Colonic mucosa (tissue), 4 donors: ENCODE measurements around the gene AP4S1. TPM values are rescaled to one million over a fixed set of nuclear protein-coding genes. Genes with fewer than 3 reads are reported as not detected.

Experiments
- DNase-seq: peaks from one replicate; pipeline ENCODE4 v3.0.0-alpha.2; 2020
- H3K27ac ChIP-seq: fragments of 200-600 bp; one replicate; pipeline ENCODE4 v1.8.0; 2021
- H3K27me3 ChIP-seq: fragments of 200-600 bp; one replicate; pipeline ENCODE4 v1.8.0; 2021
- H3K36me3 ChIP-seq: fragments of 200-600 bp; one replicate; pipeline ENCODE4 v1.8.0; 2021
- H3K4me1 ChIP-seq: fragments of 200-600 bp; one replicate; pipeline ENCODE4 v1.8.0; 2021; ENCODE audit warnings: mild to moderate bottlenecking
- H3K4me3 ChIP-seq: fragments of 200-600 bp; one replicate; pipeline ENCODE4 v1.8.0; 2021
- H3K9ac ChIP-seq, 2 donors: one replicate each; pipeline ENCODE4 v1.7.0; 2013; ENCODE audit warnings: control low read depth in 2 of 2, low read depth in 2 of 2, low read length in 2 of 2
- H3K9me3 ChIP-seq: fragments of 200-600 bp; one replicate; pipeline ENCODE4 v1.8.0; 2021
- intact Hi-C: fragments of 100-400 bp; cut with DNase I; formaldehyde crosslinking; loops from one replicate; pipeline ENCODE4 v1.14.1; 2022
- total RNA-seq, 2 donors: library from RNA; stranded (reverse); fragmentation: NEBNext Ultra II Directional in 1 of 2; extraction: Animal tissue kit (Norgen Biotek cat#: 25700) in 1 of 2; gene quantifications; one replicate each; pipeline ENCODE4 v1.2.1, GENCODE V29; 2021
- TF ChIP-seq, protein P1 (sequence below): fragments of 200-600 bp; IDR thresholded peaks from one replicate; pipeline ENCODE4 v1.8.0; 2022; ENCODE audit warnings: antibody characterized with exemption, mild to moderate bottlenecking
- donor health status: healthy.
- donor health status: DM: no; HTN: no; CAD: no.
- donor health status: DM: no; HTN: no; CAD: no.

Gene AP4S1
- total RNA-seq, 2 donors from 2014 or later = 3.3 to 4.9 TPM

DNA sequence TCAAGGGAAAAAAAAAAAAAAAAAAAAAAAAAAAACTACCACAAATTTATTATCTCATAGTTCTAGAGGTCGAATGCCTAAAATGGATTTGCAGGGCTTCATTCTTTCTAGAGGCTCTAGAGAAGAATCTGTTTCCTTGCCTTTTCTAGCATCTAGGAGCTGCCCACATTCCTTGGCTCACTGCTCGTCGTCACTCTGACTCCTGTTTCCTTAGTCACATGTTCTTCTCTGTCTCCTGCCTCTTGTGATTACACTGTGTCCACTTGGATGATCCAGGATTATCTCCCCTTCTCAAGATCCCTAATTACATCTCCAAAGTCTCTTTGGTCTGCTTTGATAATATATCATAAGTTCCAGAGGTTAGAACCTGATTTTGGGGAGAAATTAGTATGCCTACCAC, 93.4 kb downstream of the AP4S1 start:
- Histone ChIP-seq H3K4me3 (no peak overlapping the region), H3K4me1 (no peaks in the 10 kb centered on the region), H3K9me3 (no peaks in the 10 kb centered on the region), H3K27ac (no peak overlapping the region), H3K27me3 (no peaks in the 10 kb centered on the region), H3K36me3 (peaks cover 40% of the 10 kb centered on the region), H3K9ac (no peak overlapping the region)
- TF ChIP-seq, protein P1, sequence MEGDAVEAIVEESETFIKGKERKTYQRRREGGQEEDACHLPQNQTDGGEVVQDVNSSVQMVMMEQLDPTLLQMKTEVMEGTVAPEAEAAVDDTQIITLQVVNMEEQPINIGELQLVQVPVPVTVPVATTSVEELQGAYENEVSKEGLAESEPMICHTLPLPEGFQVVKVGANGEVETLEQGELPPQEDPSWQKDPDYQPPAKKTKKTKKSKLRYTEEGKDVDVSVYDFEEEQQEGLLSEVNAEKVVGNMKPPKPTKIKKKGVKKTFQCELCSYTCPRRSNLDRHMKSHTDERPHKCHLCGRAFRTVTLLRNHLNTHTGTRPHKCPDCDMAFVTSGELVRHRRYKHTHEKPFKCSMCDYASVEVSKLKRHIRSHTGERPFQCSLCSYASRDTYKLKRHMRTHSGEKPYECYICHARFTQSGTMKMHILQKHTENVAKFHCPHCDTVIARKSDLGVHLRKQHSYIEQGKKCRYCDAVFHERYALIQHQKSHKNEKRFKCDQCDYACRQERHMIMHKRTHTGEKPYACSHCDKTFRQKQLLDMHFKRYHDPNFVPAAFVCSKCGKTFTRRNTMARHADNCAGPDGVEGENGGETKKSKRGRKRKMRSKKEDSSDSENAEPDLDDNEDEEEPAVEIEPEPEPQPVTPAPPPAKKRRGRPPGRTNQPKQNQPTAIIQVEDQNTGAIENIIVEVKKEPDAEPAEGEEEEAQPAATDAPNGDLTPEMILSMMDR = no peak
- intact Hi-C loops = no loop called here
- no peak for DNase-seq

DNA sequence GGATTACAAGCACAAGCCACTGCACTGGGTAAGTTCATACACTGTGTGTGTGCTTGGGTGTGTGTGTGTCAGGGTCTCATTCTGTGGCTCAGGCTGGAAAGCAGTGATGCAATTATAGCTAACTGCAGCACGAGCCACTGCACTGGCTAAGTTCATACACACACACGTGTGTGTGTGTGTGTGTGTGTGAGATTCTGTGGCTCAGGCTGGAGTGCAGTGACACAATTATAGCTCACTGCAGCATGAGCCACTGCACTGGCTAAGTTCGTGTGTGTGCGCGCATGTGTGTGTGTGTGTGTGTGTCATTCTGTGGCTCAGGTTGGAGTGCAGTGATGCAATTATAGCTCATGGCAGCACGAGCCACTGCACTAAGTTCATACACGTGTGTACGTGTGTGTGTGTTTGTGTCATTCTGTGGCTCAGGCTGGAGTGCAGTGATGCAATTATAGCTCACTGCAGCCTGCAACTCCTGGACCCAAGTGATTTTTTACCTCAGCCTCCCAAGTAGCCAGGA, 96.7 kb downstream of the AP4S1 start:
- no peaks in the 10 kb centered on the region for H3K27me3 ChIP-seq
- intact Hi-C loops = loop anchor here (10.0 kb wide), 1 partner anchor 233 kb away; no protein-coding TSS in a partner anchor
- no peak for DNase-seq
- no peak overlapping the region for H3K9ac ChIP-seq
- no peaks in the 10 kb centered on the region for H3K4me1 ChIP-seq
- peaks cover 34% of the 10 kb centered on the region for H3K36me3 ChIP-seq
- no peak overlapping the region for H3K27ac ChIP-seq
- TF ChIP-seq, protein P1 = no peak
- no peaks in the 10 kb centered on the region for H3K9me3 ChIP-seq
- H3K4me3 ChIP-seq = no peak overlapping the region

DNA sequence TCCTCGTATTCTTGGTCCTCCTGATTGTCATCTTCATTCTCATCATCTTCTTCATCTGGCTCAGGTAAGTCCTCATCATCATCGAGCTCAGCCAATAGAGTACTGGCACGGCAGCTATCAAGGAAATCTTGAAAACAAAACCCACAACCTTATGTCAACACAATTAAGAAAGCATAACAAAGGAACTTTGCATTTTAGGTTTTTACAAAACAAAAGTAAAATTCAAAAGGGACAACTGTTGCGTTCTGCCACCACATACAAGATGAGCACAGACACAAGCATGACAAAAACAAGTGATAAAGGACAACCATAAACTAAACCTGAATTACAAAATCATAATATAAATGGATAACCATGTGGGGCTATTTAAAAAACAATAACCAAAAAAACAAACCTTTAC, 97.5 kb downstream of the AP4S1 start:
- no peak overlapping the region for H3K4me3 ChIP-seq
- TF ChIP-seq, protein P1 = no peak
- no peaks in the 10 kb centered on the region for H3K4me1 ChIP-seq
- no peak overlapping the region for H3K9ac ChIP-seq
- intact Hi-C loops = loop anchor here (10.0 kb wide), 1 partner anchor 232 kb away; no protein-coding TSS in a partner anchor
- no peak overlapping the region for H3K27ac ChIP-seq
- DNase-seq = no peak
- H3K27me3 ChIP-seq = no peaks in the 10 kb centered on the region
- H3K9me3 ChIP-seq = no peaks in the 10 kb centered on the region
- peaks cover 32% of the 10 kb centered on the region for H3K36me3 ChIP-seq

DNA sequence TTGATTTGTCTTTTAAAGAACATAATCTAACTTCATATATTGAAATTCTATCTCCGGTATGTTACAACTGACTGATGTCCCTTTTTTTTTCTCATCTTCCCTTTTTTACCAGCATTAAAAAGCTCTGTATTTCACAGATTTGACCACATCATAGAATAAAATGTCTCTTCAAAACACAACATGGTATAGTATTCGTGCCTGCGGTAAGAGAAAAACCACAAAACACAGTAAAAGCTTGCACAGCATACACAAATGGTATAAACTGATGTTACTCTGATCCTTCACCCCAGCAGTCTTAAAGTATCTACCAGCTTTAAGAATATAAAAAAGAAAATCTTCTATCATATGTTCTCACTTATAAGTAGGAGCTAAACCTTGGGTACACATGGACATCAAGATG, 98.7 kb downstream of the AP4S1 start:
- TF ChIP-seq, protein P1 = no peak
- intact Hi-C loops = loop anchor here (10.0 kb wide), 1 partner anchor 231 kb away; no protein-coding TSS in a partner anchor
- H3K36me3 ChIP-seq = peaks cover 20% of the 10 kb centered on the region
- H3K9ac ChIP-seq = no peak overlapping the region
- no peaks in the 10 kb centered on the region for H3K4me1 ChIP-seq
- no peak overlapping the region for H3K4me3 ChIP-seq
- DNase-seq = no peak
- H3K27ac ChIP-seq = no peak overlapping the region
- no peaks in the 10 kb centered on the region for H3K9me3 ChIP-seq
- H3K27me3 ChIP-seq = no peaks in the 10 kb centered on the region

- DNase-seq = no peak
- no peaks in the 10 kb centered on the region for H3K9me3 ChIP-seq
- H3K27ac ChIP-seq = no peak overlapping the region
- TF ChIP-seq, protein P1 = no peak
- peaks cover 17% of the 10 kb centered on the region for H3K36me3 ChIP-seq
- intact Hi-C loops = loop anchor here (10.0 kb wide), 1 partner anchor 230 kb away; no protein-coding TSS in a partner anchor
- H3K27me3 ChIP-seq = no peaks in the 10 kb centered on the region
- no peak overlapping the region for H3K9ac ChIP-seq
- H3K4me3 ChIP-seq = no peak overlapping the region
- H3K4me1 ChIP-seq = no peaks in the 10 kb centered on the region
Observed at GRCh38 chr14:31125231-31125630, 99.8 kb downstream of the AP4S1 start.
